ENCODE results near the gene CFAP46.
"Not testable (repeated sequence)": the region's sequence is repeated elsewhere in the genome, so short reads cannot be mapped to it uniquely, and the experiment has no call there.

CFAP46 gene

DNA sequence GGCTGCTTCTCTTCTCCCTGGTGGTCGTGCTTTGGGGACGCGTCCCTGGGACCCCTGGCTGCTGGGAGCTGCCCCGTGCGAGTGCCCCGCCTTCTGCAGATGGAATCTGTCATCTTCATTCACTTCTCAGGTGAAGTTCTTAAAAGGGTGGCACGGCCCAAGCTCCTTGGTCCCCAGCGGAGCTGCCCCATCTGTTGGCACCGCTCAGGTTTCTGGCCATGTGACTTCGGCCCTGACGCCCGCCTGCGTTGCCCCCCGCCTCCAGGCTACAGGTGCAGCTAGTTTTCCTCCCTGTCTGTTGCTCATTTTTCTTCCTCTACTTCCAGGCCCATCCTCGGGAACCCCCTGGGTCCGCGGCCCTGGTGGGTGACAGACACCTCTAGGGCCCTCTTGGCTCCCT, 149.6 kb downstream of the CFAP46 start:
- Histone ChIP-seq H3K27me3 (ENCODE audit: control insufficient read depth in 3 of 3, insufficient read depth in 3 of 3, low read depth in 1 of 3, low read length in 3 of 3) (peaks cover 14 to 48% (median 33%) of the 10 kb centered on the region in 3 experiments), H3K27ac (replicated peaks; ENCODE audit: low read length) (no peak overlapping the region), H3K4me3 (ENCODE audit: low read length in 2 of 2) (no peak overlapping the region), H3K4ac (ENCODE audit: low read length) (no peak overlapping the region), H4K91ac (ENCODE audit: low read depth, low read length, poor library complexity) (no peak overlapping the region), H2BK5ac (ENCODE audit: low read length) (peak overlapping the region; percentile 39), H3K79me1 (ENCODE audit: low read depth, low read length) (peaks cover 2% of the 10 kb centered on the region), H3K18ac (ENCODE audit: low read length) (no peak overlapping the region), H3K23ac (ENCODE audit: low read depth, low read length, poor library complexity) (no peak overlapping the region), H3K36me3 (replicated peaks in 1 of 2; ENCODE audit: control insufficient read depth in 2 of 2, insufficient read depth in 2 of 2, low read length in 2 of 2) (no peaks in the 10 kb centered on the region), H3K9me3 (replicated peaks in 1 of 2; ENCODE audit: control insufficient read depth in 2 of 2, insufficient read depth in 1 of 2, low read depth in 1 of 2, low read length in 2 of 2) (no peaks in the 10 kb centered on the region), H2AFZ (ENCODE audit: low read length) (no peak overlapping the region), H2BK120ac (ENCODE audit: low read depth, low read length) (no peak overlapping the region), H2AK5ac (ENCODE audit: low read depth, low read length) (peak overlapping the region; percentile 75), H3K4me2 (ENCODE audit: insufficient read depth, low read length, poor library complexity, severe bottlenecking) (no peak overlapping the region), H3K14ac (ENCODE audit: low read length) (peak overlapping the region; percentile 89), H4K8ac (ENCODE audit: low read depth, low read length) (no peak overlapping the region), H2BK15ac (ENCODE audit: low read length) (no peak overlapping the region), H2BK12ac (ENCODE audit: low read length) (no peak overlapping the region), H3K9ac (ENCODE audit: low read depth, low read length, poor library complexity) (no peak overlapping the region), H3K4me1 (ENCODE audit: control insufficient read depth in 2 of 2, insufficient read depth in 1 of 2, low read depth in 1 of 2, low read length in 2 of 2) (peaks cover 0 to 18% of the 10 kb centered on the region in 2 donors)
- no CpG with 5 or more reads among the region's 17 CpGs for WGBS, 2 donors (ENCODE audit: extremely low coverage in 2 of 2, insufficient read length in 2 of 2, insufficient replicate concordance in 1 of 2)
- DNase-seq (ENCODE audit: low spot score): no peak

DNA sequence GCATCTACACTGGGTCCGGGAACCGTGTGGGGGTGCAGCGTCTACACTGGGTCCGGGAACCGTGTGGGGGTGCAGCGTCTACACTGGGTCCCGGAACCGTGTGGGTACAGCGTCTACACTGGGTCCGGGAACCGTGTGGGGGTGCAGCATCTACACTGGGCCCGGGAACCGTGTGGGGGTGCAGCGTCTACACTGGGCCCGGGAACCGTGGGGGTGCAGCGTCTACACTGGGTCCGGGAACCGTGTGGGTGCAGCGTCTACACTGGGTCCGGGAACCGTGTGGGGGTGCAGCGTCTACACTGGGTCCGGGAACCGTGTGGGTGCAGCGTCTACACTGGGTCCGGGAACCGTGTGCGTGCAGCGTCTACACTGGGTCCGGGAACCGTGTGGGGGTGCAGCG, 150.3 kb downstream of the CFAP46 start:
- Histone ChIP-seq H3K27me3 (ENCODE audit: control insufficient read depth in 3 of 3, insufficient read depth in 3 of 3, low read depth in 1 of 3, low read length in 3 of 3) (peaks cover 19 to 49% (median 40%) of the 10 kb centered on the region in 3 experiments), H3K4me1 (ENCODE audit: control insufficient read depth in 2 of 2, insufficient read depth in 1 of 2, low read depth in 1 of 2, low read length in 2 of 2) (peaks cover 0 to 18% of the 10 kb centered on the region in 2 donors), H2BK12ac (ENCODE audit: low read length) (peak overlapping the region; percentile 22)
- H3K14ac ChIP-seq (ENCODE audit: low read length); H4K8ac ChIP-seq (ENCODE audit: low read depth, low read length); H3K4me3 ChIP-seq (ENCODE audit: low read length in 2 of 2); H3K4me2 ChIP-seq (ENCODE audit: insufficient read depth, low read length, poor library complexity, severe bottlenecking); H3K18ac ChIP-seq (ENCODE audit: low read length); H3K9ac ChIP-seq (ENCODE audit: low read depth, low read length, poor library complexity); H3K79me1 ChIP-seq (ENCODE audit: low read depth, low read length); H2BK15ac ChIP-seq (ENCODE audit: low read length); H3K36me3 ChIP-seq (replicated peaks in 1 of 2; ENCODE audit: control insufficient read depth in 2 of 2, insufficient read depth in 2 of 2, low read length in 2 of 2); DNase-seq (ENCODE audit: low spot score); H2AK5ac ChIP-seq (ENCODE audit: low read depth, low read length); H3K4ac ChIP-seq (ENCODE audit: low read length); H3K23ac ChIP-seq (ENCODE audit: low read depth, low read length, poor library complexity); H3K9me3 ChIP-seq (replicated peaks in 1 of 2; ENCODE audit: control insufficient read depth in 2 of 2, insufficient read depth in 1 of 2, low read depth in 1 of 2, low read length in 2 of 2); H2BK5ac ChIP-seq (ENCODE audit: low read length); H2AFZ ChIP-seq (ENCODE audit: low read length); H3K27ac ChIP-seq (replicated peaks; ENCODE audit: low read length); H4K91ac ChIP-seq (ENCODE audit: low read depth, low read length, poor library complexity); H2BK120ac ChIP-seq (ENCODE audit: low read depth, low read length): not testable (repeated sequence)
- WGBS, 2 donors (ENCODE audit: extremely low coverage in 2 of 2, insufficient read length in 2 of 2, insufficient replicate concordance in 1 of 2): no CpG with 5 or more reads among the region's 33 CpGs

DNA sequence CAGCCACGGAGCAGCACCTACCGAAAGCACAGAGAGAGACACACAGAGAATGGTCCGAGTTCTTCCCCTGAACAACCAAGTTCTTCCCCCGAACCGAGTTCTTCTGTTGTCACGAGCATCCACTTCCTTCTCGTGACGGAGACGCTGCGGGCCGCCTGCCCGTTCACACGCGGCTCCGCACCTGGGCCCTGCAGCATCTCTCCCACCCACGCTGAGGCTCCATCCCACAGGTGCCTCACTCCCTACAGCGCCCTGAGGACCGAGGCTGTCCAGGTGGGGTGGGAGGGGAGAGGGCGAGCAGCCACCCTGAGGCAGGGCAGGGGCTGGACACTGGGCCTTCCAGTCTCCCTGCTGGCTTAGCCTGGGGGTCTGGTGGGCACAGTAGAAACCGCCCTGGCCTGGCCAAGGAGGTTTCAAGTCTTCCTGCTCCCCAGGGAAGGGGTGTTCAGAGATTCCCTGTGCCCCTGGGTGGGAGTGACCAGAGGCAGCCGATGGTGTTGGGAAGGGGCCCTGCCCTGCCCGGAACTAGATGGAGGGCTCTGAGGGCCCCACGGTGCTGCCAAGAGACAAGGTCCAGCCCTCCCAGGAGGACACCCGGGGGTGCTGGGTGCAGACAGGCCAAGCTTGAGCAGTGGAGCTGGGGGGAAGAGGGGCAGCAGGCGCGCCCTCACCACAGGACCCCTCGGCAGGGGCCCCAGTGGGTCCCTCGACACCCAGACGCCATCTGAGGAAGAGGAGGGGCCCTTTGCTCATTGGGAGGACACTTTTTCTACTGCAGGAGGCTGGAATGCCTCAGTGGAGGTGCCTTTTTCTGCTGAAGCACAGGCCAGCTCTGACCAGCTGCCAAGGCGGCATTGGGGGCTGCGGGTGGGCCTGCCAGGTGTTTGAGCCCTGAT, 151.2 kb downstream of the CFAP46 start:
- H2AK5ac ChIP-seq (ENCODE audit: low read depth, low read length): peak overlapping the region; percentile 75
- no peak for DNase-seq (ENCODE audit: low spot score)
- peak overlapping the region; percentile 58 for H2BK12ac ChIP-seq (ENCODE audit: low read length)
- peaks cover 0 to 21% of the 10 kb centered on the region in 2 donors for H3K4me1 ChIP-seq (ENCODE audit: control insufficient read depth in 2 of 2, insufficient read depth in 1 of 2, low read depth in 1 of 2, low read length in 2 of 2)
- H4K91ac ChIP-seq (ENCODE audit: low read depth, low read length, poor library complexity): no peak overlapping the region
- WGBS, 2 donors (ENCODE audit: extremely low coverage in 2 of 2, insufficient read length in 2 of 2, insufficient replicate concordance in 1 of 2): no CpG with 5 or more reads among the region's 31 CpGs
- H3K79me1 ChIP-seq (ENCODE audit: low read depth, low read length): peaks cover 2% of the 10 kb centered on the region
- H4K8ac ChIP-seq (ENCODE audit: low read depth, low read length): no peak overlapping the region
- H3K4me2 ChIP-seq (ENCODE audit: insufficient read depth, low read length, poor library complexity, severe bottlenecking): no peak overlapping the region
- no peak overlapping the region for H3K23ac ChIP-seq (ENCODE audit: low read depth, low read length, poor library complexity)
- no peak overlapping the region for H3K4ac ChIP-seq (ENCODE audit: low read length)
- H3K4me3 ChIP-seq (ENCODE audit: low read length in 2 of 2): no peak overlapping the region
- H3K9ac ChIP-seq (ENCODE audit: low read depth, low read length, poor library complexity): no peak overlapping the region
- H3K27ac ChIP-seq (replicated peaks; ENCODE audit: low read length): no peak overlapping the region
- H2AFZ ChIP-seq (ENCODE audit: low read length): no peak overlapping the region
- H3K27me3 ChIP-seq (ENCODE audit: control insufficient read depth in 3 of 3, insufficient read depth in 3 of 3, low read depth in 1 of 3, low read length in 3 of 3): peaks cover 28 to 49% (median 49%) of the 10 kb centered on the region in 3 experiments
- no peaks in the 10 kb centered on the region for H3K36me3 ChIP-seq (replicated peaks in 1 of 2; ENCODE audit: control insufficient read depth in 2 of 2, insufficient read depth in 2 of 2, low read length in 2 of 2)
- H3K18ac ChIP-seq (ENCODE audit: low read length): peak overlapping the region; percentile 64
- no peak overlapping the region for H2BK120ac ChIP-seq (ENCODE audit: low read depth, low read length)
- H2BK5ac ChIP-seq (ENCODE audit: low read length): no peak overlapping the region
- peak overlapping the region; percentile 71 for H3K14ac ChIP-seq (ENCODE audit: low read length)
- H2BK15ac ChIP-seq (ENCODE audit: low read length): peak overlapping the region; percentile 49
- H3K9me3 ChIP-seq (replicated peaks in 1 of 2; ENCODE audit: control insufficient read depth in 2 of 2, insufficient read depth in 1 of 2, low read depth in 1 of 2, low read length in 2 of 2): no peaks in the 10 kb centered on the region

DNA sequence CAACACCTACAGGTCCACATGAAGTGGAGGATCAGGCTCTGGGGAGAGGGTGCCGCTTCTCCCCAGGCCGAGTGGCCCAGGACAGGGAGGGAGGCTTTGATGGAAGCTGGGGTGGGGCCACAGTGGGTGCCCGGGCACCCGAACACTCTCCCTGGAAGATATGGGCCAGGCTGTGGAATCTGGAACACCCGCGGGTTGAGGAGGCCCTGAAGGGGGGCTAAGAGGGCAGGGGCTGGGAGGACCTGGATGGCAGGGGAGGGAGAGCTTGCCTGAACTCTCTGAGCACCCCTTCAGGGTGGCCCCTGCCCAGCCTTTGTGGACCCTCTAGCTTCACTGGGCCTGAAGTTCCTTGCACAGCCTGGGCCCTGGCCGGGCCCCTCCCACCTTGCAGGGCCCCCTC, 151.9 kb downstream of the CFAP46 start:
- Histone ChIP-seq H3K9ac (ENCODE audit: low read depth, low read length, poor library complexity) (no peak overlapping the region), H4K91ac (ENCODE audit: low read depth, low read length, poor library complexity) (no peak overlapping the region), H2BK12ac (ENCODE audit: low read length) (no peak overlapping the region), H3K4ac (ENCODE audit: low read length) (no peak overlapping the region), H3K4me1 (ENCODE audit: control insufficient read depth in 2 of 2, insufficient read depth in 1 of 2, low read depth in 1 of 2, low read length in 2 of 2) (peaks cover 0 to 22% of the 10 kb centered on the region in 2 donors), H3K36me3 (replicated peaks in 1 of 2; ENCODE audit: control insufficient read depth in 2 of 2, insufficient read depth in 2 of 2, low read length in 2 of 2) (no peaks in the 10 kb centered on the region), H3K79me1 (ENCODE audit: low read depth, low read length) (peaks cover 2% of the 10 kb centered on the region), H2BK120ac (ENCODE audit: low read depth, low read length) (no peak overlapping the region), H3K4me3 (ENCODE audit: low read length in 2 of 2) (no peak overlapping the region), H3K23ac (ENCODE audit: low read depth, low read length, poor library complexity) (no peak overlapping the region), H2AFZ (ENCODE audit: low read length) (no peak overlapping the region), H3K14ac (ENCODE audit: low read length) (no peak overlapping the region), H4K8ac (ENCODE audit: low read depth, low read length) (no peak overlapping the region), H2AK5ac (ENCODE audit: low read depth, low read length) (no peak overlapping the region), H2BK5ac (ENCODE audit: low read length) (no peak overlapping the region), H3K9me3 (replicated peaks in 1 of 2; ENCODE audit: control insufficient read depth in 2 of 2, insufficient read depth in 1 of 2, low read depth in 1 of 2, low read length in 2 of 2) (no peaks in the 10 kb centered on the region), H3K4me2 (ENCODE audit: insufficient read depth, low read length, poor library complexity, severe bottlenecking) (no peak overlapping the region), H3K27me3 (ENCODE audit: control insufficient read depth in 3 of 3, insufficient read depth in 3 of 3, low read depth in 1 of 3, low read length in 3 of 3) (peaks cover 31 to 53% (median 49%) of the 10 kb centered on the region in 3 experiments), H3K27ac (replicated peaks; ENCODE audit: low read length) (no peak overlapping the region), H2BK15ac (ENCODE audit: low read length) (no peak overlapping the region), H3K18ac (ENCODE audit: low read length) (no peak overlapping the region)
- WGBS, 2 donors (ENCODE audit: extremely low coverage in 2 of 2, insufficient read length in 2 of 2, insufficient replicate concordance in 1 of 2): no CpG with 5 or more reads among the region's 7 CpGs
- DNase-seq (ENCODE audit: low spot score): no peak

Data from neuronal stem cell (in vitro differentiated cells).